Breast epithelium (tissue), 4 donors: ENCODE results near the gene ICOS. TPM values are rescaled to one million over a fixed set of nuclear protein-coding genes. Genes with fewer than 3 reads are reported as not detected.
A peak's percentile ranks its signal among the peaks of the same experiment; 100 is the strongest.

Experiments
- DNase-seq, 2 donors: peaks; one replicate each; pipeline ENCODE4 v3.0.0-alpha.2; 2019; ENCODE audit warnings: low spot score in 2 of 2
- H3K27ac ChIP-seq, 2 donors: fragments of 200-600 bp; sonication (generic) in 1 of 2; one replicate each; pipeline ENCODE4 v1.5.1; 2016 to 2019; ENCODE audit warnings: mild to moderate bottlenecking in 1 of 2
- H3K27me3 ChIP-seq, 2 donors: fragments of 200-600 bp; sonication (generic) in 1 of 2; one replicate each; pipeline versions ENCODE4 v1.5.1 to v1.6.0; 2017 to 2019; ENCODE audit warnings: control low read depth in 1 of 2, mild to moderate bottlenecking in 1 of 2
- H3K36me3 ChIP-seq: fragments of 200-600 bp; one replicate; pipeline ENCODE4 v1.5.1; 2019
- H3K4me1 ChIP-seq, 2 donors: fragments of 200-600 bp; sonication (generic); one replicate each; pipeline ENCODE4 v1.5.1; 2016 to 2019; ENCODE audit warnings: control low read depth in 1 of 2
- H3K4me3 ChIP-seq, 3 donors: fragments of 200-600 bp; sonication (generic); 1 replicate in 2 of 3; 2 replicates in 1 of 3; pipeline ENCODE4 v1.5.1; 2016 to 2019; ENCODE audit warnings: mild to moderate bottlenecking in 3 of 3, moderate library complexity in 2 of 3
- H3K9me3 ChIP-seq, 2 donors: fragments of 200-600 bp; sonication (generic) in 1 of 2; one replicate each; pipeline ENCODE4 v1.5.1; 2016 to 2019; ENCODE audit warnings: control low read depth in 1 of 2
- POLR2A ChIP-seq: fragments of 450-650 bp; IDR thresholded peaks from one replicate; pipeline ENCODE4 v1.6.1; 2016; ENCODE audit warnings: antibody characterized with exemption, mild to moderate bottlenecking, moderate library complexity
- POLR2AphosphoS5 ChIP-seq, 3 donors: sonication (generic); formaldehyde crosslinking; IDR thresholded peaks; one replicate each; pipeline ENCODE4 v1.6.1; 2017; ENCODE audit warnings: antibody characterized with exemption in 3 of 3
- intact Hi-C: fragments of 100-400 bp; cut with DNase I; formaldehyde crosslinking; loops from one replicate; pipeline ENCODE4 v1.15.1; 2023; ENCODE audit warnings: low total_unique reads
- total RNA-seq, 3 donors: library from RNA; depleted of rRNA; stranded (reverse); fragments of >200 nt; gene quantifications; one replicate each; pipeline ENCODE4 v1.1.0, GENCODE V29; 2016
- TF ChIP-seq, protein P1 (sequence below), 3 donors: fragments of 450-650 bp; IDR thresholded peaks; one replicate each; pipeline ENCODE4 v1.5.1; 2016 to 2017; ENCODE audit warnings: antibody characterized with exemption in 3 of 3, mild to moderate bottlenecking in 3 of 3, moderate library complexity in 3 of 3

The ICOS gene
- total RNA-seq, 3 donors from 2014 or later: 0.33 to 0.64 (median 0.59) TPM

DNA sequence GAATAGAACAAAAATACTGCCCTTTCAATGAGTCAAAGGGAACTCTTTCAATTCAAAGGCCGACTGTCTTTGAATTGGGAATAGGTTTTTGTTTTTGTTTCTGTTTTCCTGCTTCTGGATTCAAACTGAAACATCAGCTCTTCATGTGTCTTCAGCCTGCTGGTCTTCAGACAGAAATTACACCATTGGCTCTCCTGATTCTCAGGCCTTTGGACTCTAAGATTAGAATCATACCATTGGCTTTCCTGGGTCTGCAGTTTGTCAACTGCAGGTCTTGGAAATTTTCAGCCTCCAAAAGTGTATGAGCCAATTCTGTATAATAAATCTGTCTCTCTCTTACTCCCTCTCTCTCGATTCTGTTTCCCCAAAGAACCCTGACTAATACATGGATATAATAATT, 37.9 kb upstream of the ICOS start:
- H3K4me1 ChIP-seq: no peaks in the 10 kb centered on the region

DNA sequence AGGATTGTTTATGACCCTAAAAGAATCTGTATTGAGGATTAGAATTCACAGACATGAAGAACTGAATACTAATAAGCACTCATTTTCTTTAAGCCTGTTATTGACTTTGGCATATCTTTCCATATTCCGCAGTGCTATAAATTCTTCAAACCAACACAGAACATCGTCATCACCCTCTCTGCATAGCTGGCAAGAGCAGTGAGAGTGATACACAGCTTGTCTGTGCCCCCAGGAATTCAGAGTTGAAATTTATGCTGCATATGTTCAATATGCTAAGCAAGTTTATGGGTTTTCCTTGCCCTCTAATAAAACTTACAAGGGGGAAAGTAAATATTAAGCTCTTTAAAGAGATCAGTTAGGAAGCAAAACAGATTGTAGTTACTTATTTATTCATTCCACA, 36.3 kb upstream of the ICOS start:
- DNase-seq: no peak
- H3K36me3 ChIP-seq: no peaks in the 10 kb centered on the region
- no peaks in the 10 kb centered on the region for H3K4me1 ChIP-seq
- peaks cover 13 to 23% of the 10 kb centered on the region in 2 donors for H3K9me3 ChIP-seq
- H3K27ac ChIP-seq: no peak overlapping the region
- intact Hi-C loops: no loop called here
- H3K4me3 ChIP-seq: no peak overlapping the region
- H3K27me3 ChIP-seq: no peaks in the 10 kb centered on the region
- TF ChIP-seq POLR2A: no peak
- no peak for TF ChIP-seq POLR2AphosphoS5 (IDR thresholded peaks at IDR 0.05)
- TF ChIP-seq, protein P1, sequence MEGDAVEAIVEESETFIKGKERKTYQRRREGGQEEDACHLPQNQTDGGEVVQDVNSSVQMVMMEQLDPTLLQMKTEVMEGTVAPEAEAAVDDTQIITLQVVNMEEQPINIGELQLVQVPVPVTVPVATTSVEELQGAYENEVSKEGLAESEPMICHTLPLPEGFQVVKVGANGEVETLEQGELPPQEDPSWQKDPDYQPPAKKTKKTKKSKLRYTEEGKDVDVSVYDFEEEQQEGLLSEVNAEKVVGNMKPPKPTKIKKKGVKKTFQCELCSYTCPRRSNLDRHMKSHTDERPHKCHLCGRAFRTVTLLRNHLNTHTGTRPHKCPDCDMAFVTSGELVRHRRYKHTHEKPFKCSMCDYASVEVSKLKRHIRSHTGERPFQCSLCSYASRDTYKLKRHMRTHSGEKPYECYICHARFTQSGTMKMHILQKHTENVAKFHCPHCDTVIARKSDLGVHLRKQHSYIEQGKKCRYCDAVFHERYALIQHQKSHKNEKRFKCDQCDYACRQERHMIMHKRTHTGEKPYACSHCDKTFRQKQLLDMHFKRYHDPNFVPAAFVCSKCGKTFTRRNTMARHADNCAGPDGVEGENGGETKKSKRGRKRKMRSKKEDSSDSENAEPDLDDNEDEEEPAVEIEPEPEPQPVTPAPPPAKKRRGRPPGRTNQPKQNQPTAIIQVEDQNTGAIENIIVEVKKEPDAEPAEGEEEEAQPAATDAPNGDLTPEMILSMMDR (IDR thresholded peaks at IDR 0.05): no peak

More for the DNA sequence above, 37.9 kb upstream of the ICOS start:
- H3K4me3 ChIP-seq: no peak overlapping the region
- peak overlapping the region in 1 of 2 donors; percentile 9 for H3K27ac ChIP-seq
- no peaks in the 10 kb centered on the region for H3K36me3 ChIP-seq
- intact Hi-C loops: no loop called here
- no peaks in the 10 kb centered on the region for H3K27me3 ChIP-seq
- TF ChIP-seq, protein P1 (IDR thresholded peaks at IDR 0.05): no peak
- TF ChIP-seq POLR2AphosphoS5 (IDR thresholded peaks at IDR 0.05): peak in 1 of 3 donors; percentile 36
- peaks cover 13 to 23% of the 10 kb centered on the region in 2 donors for H3K9me3 ChIP-seq
- no peak for DNase-seq

DNA sequence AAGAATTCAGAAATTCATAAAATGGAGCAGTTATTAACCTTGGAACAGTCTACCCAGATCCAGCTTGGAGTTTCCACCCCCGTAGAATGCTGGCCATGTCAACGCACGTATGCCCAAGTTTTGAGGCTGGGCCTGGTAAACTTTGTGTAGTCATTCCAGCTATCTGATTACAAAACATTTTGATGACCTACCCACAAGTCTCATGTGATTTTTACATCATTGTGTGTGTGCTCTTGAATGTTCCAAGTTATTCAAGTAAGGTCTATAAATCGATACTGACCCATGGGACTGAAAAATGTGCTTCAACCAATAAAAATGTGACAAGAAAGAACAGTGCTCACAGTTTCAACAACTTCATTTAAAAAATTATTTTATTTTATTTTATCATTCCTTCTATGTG, 32.5 kb upstream of the ICOS start:
- Histone ChIP-seq H3K4me3 (no peak overlapping the region), H3K4me1 (no peaks in the 10 kb centered on the region), H3K9me3 (peaks cover 13 to 23% of the 10 kb centered on the region in 2 donors), H3K36me3 (no peaks in the 10 kb centered on the region), H3K27me3 (no peaks in the 10 kb centered on the region), H3K27ac (no peak overlapping the region)
- DNase-seq: no peak
- intact Hi-C loops: no loop called here
- TF ChIP-seq, protein P1 (IDR thresholded peaks at IDR 0.05): no peak
- TF ChIP-seq POLR2A (no peak), POLR2AphosphoS5 (IDR thresholded peaks at IDR 0.05) (no peak)

DNA sequence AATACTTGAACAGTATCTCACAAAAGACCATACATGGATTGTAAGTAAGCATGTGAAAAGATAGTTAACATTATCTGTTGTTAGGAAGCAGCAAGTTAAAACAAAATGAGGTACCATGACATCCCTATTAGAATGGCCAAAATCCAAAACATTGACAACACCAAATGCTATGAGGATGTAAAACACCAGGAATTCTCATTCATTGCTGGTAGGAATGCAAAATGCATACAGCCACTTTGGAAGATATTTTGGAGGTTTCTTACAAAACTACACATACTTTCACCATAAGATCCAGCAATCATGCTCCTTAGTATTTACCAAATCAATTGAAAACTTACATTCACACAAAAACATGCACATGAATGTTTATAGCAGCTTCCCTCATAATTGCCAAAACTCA, 30.9 kb upstream of the ICOS start:
- Histone ChIP-seq H3K4me3 (no peak overlapping the region), H3K36me3 (no peaks in the 10 kb centered on the region), H3K27me3 (no peaks in the 10 kb centered on the region), H3K9me3 (peaks cover 13 to 20% of the 10 kb centered on the region in 2 donors), H3K27ac (no peak overlapping the region), H3K4me1 (no peaks in the 10 kb centered on the region)
- no peak for DNase-seq
- TF ChIP-seq, protein P1 (IDR thresholded peaks at IDR 0.05): no peak
- TF ChIP-seq POLR2A (no peak), POLR2AphosphoS5 (IDR thresholded peaks at IDR 0.05) (no peak)
- intact Hi-C loops: no loop called here

DNA sequence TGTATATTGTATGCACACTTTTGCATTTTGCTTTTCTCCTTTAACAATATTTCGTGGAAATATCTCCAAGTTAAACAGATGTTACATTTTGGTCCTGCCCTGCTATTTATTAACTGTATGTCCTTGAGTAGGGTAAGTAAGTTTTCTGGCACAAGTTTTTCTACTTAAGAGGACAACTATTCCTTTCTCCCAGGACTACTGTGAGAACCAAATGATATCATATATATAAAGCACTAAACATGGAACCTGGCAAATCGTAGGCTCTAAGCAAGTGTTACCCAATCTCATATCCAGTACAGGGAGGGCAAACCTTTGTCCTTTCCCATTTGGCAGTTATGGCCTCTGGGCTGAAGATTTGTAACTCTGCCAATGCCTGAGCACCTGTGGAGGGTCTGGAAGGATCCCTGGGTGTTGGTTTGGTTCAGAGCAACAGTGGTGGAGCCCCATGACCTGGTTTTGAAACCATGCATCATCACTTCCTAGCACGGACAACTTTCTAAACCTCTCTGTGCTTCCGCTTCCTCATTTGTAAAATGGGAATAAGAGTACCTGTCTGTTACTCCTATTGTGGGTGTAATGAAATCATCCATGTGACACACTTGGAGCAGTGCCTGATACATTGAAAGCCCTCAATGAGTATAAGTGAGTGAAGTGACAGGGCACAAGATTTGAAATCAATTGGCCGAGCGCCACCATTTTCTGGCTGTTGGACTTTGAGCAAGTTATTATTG, 28.3 kb upstream of the ICOS start:
- DNase-seq: no peak
- Histone ChIP-seq H3K27ac (no peak overlapping the region), H3K36me3 (no peaks in the 10 kb centered on the region), H3K9me3 (no peaks in the 10 kb centered on the region), H3K27me3 (no peaks in the 10 kb centered on the region), H3K4me1 (no peaks in the 10 kb centered on the region), H3K4me3 (no peak overlapping the region)
- intact Hi-C loops: no loop called here
- TF ChIP-seq POLR2AphosphoS5 (IDR thresholded peaks at IDR 0.05) (no peak), POLR2A (no peak)
- TF ChIP-seq, protein P1 (IDR thresholded peaks at IDR 0.05): no peak
